HepG2 (cell line): ENCODE data around the gene TMEM184B. TPM values are rescaled to one million over a fixed set of nuclear protein-coding genes. Genes with fewer than 3 reads are reported as not detected.

Source experiments
- FOSL2 ChIP-seq: sonication (generic); formaldehyde crosslinking; IDR thresholded peaks from 2 replicates; pipeline ENCODE4 v1.4.0; 2020; ENCODE audit warnings: missing genetic modification reagents
- GABPB1 ChIP-seq: IDR thresholded peaks from 2 replicates; pipeline ENCODE4 v1.6.1; 2016; ENCODE audit warnings: mild to moderate bottlenecking, missing genetic modification reagents, moderate library complexity, missing compliant biosample characterization
- JUND ChIP-seq: sonication (generic); formaldehyde crosslinking; IDR thresholded peaks from 2 replicates; pipeline ENCODE4 v1.8.0; 2022; ENCODE audit warnings: mild to moderate bottlenecking, missing genetic modification reagents
- NR2F1 ChIP-seq, 2 experiments: fragments of 450-650 bp in 1 of 2; formaldehyde crosslinking in 1 of 2; IDR thresholded peaks; 2 replicates each; pipeline versions ENCODE4 v1.5.0 to v1.6.1; 2016 to 2020; ENCODE audit warnings: mild to moderate bottlenecking in 1 of 2, missing compliant biosample characterization in 1 of 2, missing genetic modification reagents in 1 of 2, moderate library complexity in 1 of 2
- RXRB ChIP-seq: IDR thresholded peaks from 2 replicates; pipeline ENCODE4 v1.6.1; 2016; ENCODE audit warnings: borderline replicate concordance, missing genetic modification reagents, missing compliant biosample characterization
- SAP130 ChIP-seq: IDR thresholded peaks from 2 replicates; pipeline ENCODE4 v1.6.1; 2016; ENCODE audit warnings: low read depth
- TBX2 ChIP-seq: sonication (generic); formaldehyde crosslinking; IDR thresholded peaks from 2 replicates; pipeline ENCODE4 v1.5.0; 2020; ENCODE audit warnings: missing genetic modification reagents, mild to moderate bottlenecking, borderline replicate concordance
- THAP9 ChIP-seq: sonication (generic); formaldehyde crosslinking; IDR thresholded peaks from 2 replicates; pipeline ENCODE4; 2020; ENCODE audit warnings: missing genetic modification reagents, mild to moderate bottlenecking, borderline replicate concordance
- ZC3H4 ChIP-seq: sonication (generic); formaldehyde crosslinking; IDR thresholded peaks from 2 replicates; pipeline ENCODE4 v1.4.0; 2020; ENCODE audit warnings: missing genetic modification reagents, borderline replicate concordance
- ZMAT3 ChIP-seq: sonication (generic); formaldehyde crosslinking; conservative IDR thresholded peaks from 2 replicates; pipeline ENCODE4 v1.7.0; 2021; ENCODE audit warnings: missing genetic modification reagents
- ZNF773 ChIP-seq: sonication (generic); formaldehyde crosslinking; IDR thresholded peaks from 2 replicates; pipeline ENCODE4 v1.4.0; 2020; ENCODE audit warnings: missing genetic modification reagents, borderline replicate concordance
- ZNF878 ChIP-seq: sonication (generic); formaldehyde crosslinking; IDR thresholded peaks from 2 replicates; pipeline ENCODE4 v1.8.1; 2023; ENCODE audit warnings: mild to moderate bottlenecking, missing genetic modification reagents, moderate library complexity
- polyA plus RNA-seq, 8 experiments: library from polyadenylated mRNA; depleted of rRNA in 3 of 8; stranded (reverse) in 7 of 8; unstranded in 1 of 8; fragments of >200 nt; fragmentation: Illumina TruSeq in 4 of 8; extraction: Trizol in 4 of 8; gene quantifications; 2 replicates each; pipeline versions ENCODE4 v1.2.1 to v1.2.3, GENCODE V29; 2011 to 2016; ENCODE audit warnings: low read depth in 4 of 8, missing spikeins in 1 of 8, mixed read lengths in 1 of 8; ENCODE audit not compliant: insufficient read depth in 1 of 8
- total RNA-seq, 5 experiments: library from RNA; depleted of rRNA; stranded (reverse); fragments of >200 nt; fragmentation: Illumina TruSeq; extraction: Trizol; gene quantifications; 2 replicates each; pipeline ENCODE4 v1.2.3, GENCODE V29; 2016; ENCODE audit warnings: low read depth in 1 of 5
- TF ChIP-seq, protein P1 (sequence below): sonication (generic); formaldehyde crosslinking; IDR thresholded peaks from 2 replicates; pipeline ENCODE4 v1.5.1; 2020; ENCODE audit warnings: mild to moderate bottlenecking, missing genetic modification reagents, borderline replicate concordance

TMEM184B gene
- total and polyA plus RNA-seq, 2 of the 13 experiments (the other 11 are each of a cell fraction or from before 2014, with no cell fraction given) = 15.9 to 16.0 TPM

- TF ChIP-seq ZNF773 (CRISPR knock-in tag) (0 out of 2 replicates have a peak, but pooled peaks have one; percentile 5), ZC3H4 (no peak), TBX2 (peak; percentile 60; the same call in 1 of the 2 replicates), FOSL2 (CRISPR knock-in tag) (peak; percentile 46; the same call in 1 of the 2 replicates), ZMAT3 (0 out of 2 replicates have a peak, but pooled peaks have one; percentile 26), NR2F1 (CRISPR knock-in tag; IDR thresholded peaks at IDR 0.05) (0 out of 4 replicates have a peak, but pooled peaks of 1 of the 2 experiments have one; percentile 29), GABPB1 (peak; percentile 80), RXRB (peak; percentile 73; the same call in 1 of the 2 replicates), SAP130 (CRISPR knock-in tag) (peak; percentile 82), ZNF878 (CRISPR knock-in tag) (no peak), THAP9 (CRISPR knock-in tag) (peak; percentile 81), JUND (CRISPR knock-in tag) (no peak)
- TF ChIP-seq, protein P1, sequence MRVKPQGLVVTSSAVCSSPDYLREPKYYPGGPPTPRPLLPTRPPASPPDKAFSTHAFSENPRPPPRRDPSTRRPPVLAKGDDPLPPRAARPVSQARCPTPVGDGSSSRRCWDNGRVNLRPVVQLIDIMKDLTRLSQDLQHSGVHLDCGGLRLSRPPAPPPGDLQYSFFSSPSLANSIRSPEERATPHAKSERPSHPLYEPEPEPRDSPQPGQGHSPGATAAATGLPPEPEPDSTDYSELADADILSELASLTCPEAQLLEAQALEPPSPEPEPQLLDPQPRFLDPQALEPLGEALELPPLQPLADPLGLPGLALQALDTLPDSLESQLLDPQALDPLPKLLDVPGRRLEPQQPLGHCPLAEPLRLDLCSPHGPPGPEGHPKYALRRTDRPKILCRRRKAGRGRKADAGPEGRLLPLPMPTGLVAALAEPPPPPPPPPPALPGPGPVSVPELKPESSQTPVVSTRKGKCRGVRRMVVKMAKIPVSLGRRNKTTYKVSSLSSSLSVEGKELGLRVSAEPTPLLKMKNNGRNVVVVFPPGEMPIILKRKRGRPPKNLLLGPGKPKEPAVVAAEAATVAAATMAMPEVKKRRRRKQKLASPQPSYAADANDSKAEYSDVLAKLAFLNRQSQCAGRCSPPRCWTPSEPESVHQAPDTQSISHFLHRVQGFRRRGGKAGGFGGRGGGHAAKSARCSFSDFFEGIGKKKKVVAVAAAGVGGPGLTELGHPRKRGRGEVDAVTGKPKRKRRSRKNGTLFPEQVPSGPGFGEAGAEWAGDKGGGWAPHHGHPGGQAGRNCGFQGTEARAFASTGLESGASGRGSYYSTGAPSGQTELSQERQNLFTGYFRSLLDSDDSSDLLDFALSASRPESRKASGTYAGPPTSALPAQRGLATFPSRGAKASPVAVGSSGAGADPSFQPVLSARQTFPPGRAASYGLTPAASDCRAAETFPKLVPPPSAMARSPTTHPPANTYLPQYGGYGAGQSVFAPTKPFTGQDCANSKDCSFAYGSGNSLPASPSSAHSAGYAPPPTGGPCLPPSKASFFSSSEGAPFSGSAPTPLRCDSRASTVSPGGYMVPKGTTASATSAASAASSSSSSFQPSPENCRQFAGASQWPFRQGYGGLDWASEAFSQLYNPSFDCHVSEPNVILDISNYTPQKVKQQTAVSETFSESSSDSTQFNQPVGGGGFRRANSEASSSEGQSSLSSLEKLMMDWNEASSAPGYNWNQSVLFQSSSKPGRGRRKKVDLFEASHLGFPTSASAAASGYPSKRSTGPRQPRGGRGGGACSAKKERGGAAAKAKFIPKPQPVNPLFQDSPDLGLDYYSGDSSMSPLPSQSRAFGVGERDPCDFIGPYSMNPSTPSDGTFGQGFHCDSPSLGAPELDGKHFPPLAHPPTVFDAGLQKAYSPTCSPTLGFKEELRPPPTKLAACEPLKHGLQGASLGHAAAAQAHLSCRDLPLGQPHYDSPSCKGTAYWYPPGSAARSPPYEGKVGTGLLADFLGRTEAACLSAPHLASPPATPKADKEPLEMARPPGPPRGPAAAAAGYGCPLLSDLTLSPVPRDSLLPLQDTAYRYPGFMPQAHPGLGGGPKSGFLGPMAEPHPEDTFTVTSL (CRISPR knock-in tag) = 0 out of 2 replicates have a peak, but pooled peaks have one; percentile 17
These were observed 91.2 kb downstream of the TMEM184B start, which contains the start of gene PLA2G6 (continued) for GRCh38 chr22:38181453-38182200.
